Left ventricle myocardium superior (tissue), 1 donor: Measurements from ENCODE around the gene EVI5. TPM values are rescaled to one million over a fixed set of nuclear protein-coding genes. Genes with fewer than 3 reads are reported as not detected.
A peak's percentile ranks its signal among the peaks of the same experiment; 100 is the strongest.
"Not testable (repeated sequence)": the region's sequence is repeated elsewhere in the genome, so short reads cannot be mapped to it uniquely, and the experiment has no call there.

Source experiments
- ATAC-seq: fragments of 200-7000 bp; cut with Tn5 transposase; one replicate; pipeline ENCODE4 v1.9.1; 2020; ENCODE audit warnings: mild to moderate bottlenecking, moderate library complexity
- DNase-seq: peaks from one replicate; pipeline ENCODE4 v3.0.0-alpha.2; 2020
- intact Hi-C: fragments of 100-400 bp; cut with micrococcal nuclease; formaldehyde crosslinking; loops from one replicate; pipeline ENCODE4 v1.11.0; 2022
- total RNA-seq: library from RNA; stranded (reverse); fragmentation: NEBNext Ultra II Directional; extraction: Animal tissue kit (Norgen Biotek cat#: 25700); gene quantifications from one replicate; pipeline ENCODE4 v1.2.1, GENCODE V29; 2021
- donor health status: DM: no; HTN: yes; CAD: no; lungs with severe emphysema.

EVI5 gene
- total RNA-seq, 1 donor from 2014 or later = 21.2 TPM

- DNase-seq (peak; percentile 89), ATAC-seq (peak; percentile 93)
- intact Hi-C loops = no loop called here
Measured at GRCh38 chr1:92755541-92756461, 29.1 kb downstream of the EVI5 start.

DNA sequence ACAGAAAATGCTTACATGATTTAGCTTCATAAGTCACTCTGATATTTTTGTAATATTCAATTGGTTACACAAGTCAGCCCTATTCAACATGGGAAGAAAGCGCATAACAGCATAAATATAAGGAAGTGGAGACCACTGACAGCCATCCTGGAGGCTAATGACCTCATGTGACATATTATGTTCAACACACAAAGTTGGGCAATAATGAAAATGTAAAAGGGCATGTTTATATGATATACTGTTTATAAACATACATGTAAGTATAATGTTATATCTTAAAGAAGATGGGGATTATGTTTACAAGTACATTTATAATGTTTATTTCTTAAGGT lies 30.2 kb downstream of the EVI5 start:
- ATAC-seq (no peak), DNase-seq (no peak)
- intact Hi-C loops = no loop called here

DNA sequence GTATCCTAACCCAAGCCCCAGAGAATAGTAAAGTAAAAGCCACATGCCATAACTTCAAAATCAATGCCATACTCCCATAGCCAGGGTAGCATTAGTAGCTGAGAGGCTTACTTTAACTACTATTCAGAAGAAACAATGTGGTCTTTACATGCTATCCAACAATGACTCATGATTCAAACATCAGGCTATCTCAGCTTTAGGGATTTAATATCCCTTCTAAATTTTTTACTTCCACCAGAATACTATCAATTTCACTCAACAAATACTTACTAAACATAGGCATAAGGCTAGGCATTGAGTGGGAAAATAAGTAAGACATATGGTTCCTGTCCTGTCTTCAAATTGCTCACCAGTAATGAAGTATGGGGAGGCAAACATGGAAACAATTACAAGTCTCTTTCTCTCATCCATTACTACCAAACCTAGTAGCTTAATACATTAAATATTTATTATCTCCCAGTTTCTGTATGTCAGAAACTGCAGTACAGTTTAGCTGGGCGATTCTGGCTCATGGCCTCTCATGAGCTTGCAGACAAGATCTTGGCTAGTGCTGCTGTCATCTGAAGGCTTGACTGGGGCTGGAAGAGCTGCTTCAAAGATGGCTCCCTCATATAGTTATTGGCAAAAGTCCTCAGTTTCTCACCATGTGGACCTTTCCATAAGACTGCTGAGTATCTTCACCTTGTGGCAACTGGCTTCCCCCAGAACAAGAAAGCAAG lies 30.7 kb downstream of the EVI5 start:
- ATAC-seq = no peak
- intact Hi-C loops = no loop called here
- no peak for DNase-seq

- DNase-seq = no peak
- intact Hi-C loops = no loop called here
- ATAC-seq = no peak
Measured at GRCh38 chr1:92752719-92753118, 32.2 kb downstream of the EVI5 start.

- ATAC-seq (peak; percentile 62), DNase-seq (no peak)
- intact Hi-C loops = no loop called here
Measured at GRCh38 chr1:92749024-92749634, 35.8 kb downstream of the EVI5 start.

DNA sequence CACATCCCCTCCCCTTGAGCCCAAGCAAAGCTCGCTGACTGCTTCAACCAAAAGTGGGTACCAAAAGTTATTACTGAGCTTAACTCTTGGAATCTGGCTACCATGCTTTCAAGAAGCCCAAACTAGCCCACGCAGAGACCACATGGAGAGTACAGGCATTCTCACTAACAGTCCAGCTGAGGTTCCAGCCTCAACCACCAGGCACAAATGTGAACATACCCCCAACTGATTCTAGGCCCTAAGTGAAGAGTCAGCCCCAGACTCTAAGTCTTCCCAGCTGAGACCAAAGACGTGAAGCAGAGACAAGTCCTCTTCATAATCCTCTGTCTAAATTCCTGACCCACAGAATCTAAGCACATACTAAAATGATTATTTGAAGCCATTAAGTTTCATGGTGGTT lies 36.8 kb downstream of the EVI5 start:
- ATAC-seq (peak; percentile 22), DNase-seq (no peak)
- intact Hi-C loops = no loop called here

GRCh38 chr1:92747735-92748134 lies 37.2 kb downstream of the EVI5 start:
- intact Hi-C loops = no loop called here
- ATAC-seq (peak; percentile 55), DNase-seq (no peak)

- peak; percentile 63 for ATAC-seq
- intact Hi-C loops, DNase-seq: not testable (repeated sequence)
Measured at GRCh38 chr1:92746255-92746654, 38.7 kb downstream of the EVI5 start.

- no peak for DNase-seq
- no peak for ATAC-seq
- intact Hi-C loops = no loop called here
Measured at GRCh38 chr1:92743221-92743620, 41.7 kb downstream of the EVI5 start.

DNA sequence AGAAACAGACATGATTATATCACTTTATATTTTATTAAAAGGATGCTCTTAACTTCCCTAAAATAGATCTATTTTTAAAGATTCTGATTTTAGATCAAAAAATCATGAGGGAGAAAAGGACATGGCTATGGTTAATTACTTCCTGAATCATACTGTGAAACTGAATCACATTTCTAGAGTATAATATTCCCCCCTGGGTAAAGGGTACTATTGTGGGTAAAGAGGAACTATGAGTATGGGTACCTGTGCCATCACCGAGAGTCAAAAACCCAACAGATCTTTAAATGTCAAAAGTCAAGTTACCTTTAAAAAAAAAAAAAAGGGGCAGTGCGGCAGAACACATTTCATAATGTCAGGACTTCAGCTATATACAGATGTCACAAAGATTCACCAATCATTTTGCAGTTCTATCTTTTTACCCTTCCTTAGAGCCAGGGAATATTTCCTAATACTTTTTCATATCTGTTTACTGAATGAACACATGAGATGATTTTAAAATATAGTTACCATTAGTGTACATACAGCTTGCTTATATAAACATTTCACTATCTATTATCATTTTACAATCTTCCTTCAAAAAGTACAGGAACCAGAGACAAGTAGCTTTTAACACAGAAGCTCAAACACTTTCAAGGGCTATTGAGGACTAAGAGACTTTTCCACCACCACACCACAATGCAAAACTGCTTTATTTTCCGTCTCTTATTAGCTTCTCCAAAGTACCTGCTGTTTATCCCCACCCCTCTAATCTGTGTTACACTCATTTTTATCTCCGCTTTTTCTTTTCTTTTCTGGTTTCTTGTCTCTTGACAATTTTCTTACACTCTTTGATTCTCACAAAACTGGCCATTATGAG lies 45.0 kb downstream of the EVI5 start:
- intact Hi-C loops = no loop called here
- ATAC-seq = no peak
- DNase-seq = no peak

DNA sequence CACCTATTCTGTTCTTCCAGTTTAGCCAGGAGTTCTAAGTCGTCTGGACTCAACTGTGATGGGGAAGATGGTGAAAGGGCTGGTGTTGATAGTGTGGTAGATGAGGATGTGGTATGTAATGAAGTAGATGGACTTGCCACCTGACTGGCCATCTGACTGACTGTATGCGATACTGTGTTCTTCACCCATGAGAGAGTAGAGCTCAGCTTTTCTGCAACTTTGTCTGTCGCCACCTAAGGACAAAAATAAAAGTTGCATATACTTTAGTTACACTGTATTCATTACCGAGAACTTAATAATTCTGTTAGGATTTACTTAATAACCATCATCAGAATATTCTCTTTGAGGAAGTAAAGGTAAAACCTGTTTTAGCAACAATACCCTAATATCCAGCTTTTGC lies 48.5 kb downstream of the EVI5 start:
- intact Hi-C loops = no loop called here
- peak; percentile 51 for ATAC-seq
- no peak for DNase-seq

DNA sequence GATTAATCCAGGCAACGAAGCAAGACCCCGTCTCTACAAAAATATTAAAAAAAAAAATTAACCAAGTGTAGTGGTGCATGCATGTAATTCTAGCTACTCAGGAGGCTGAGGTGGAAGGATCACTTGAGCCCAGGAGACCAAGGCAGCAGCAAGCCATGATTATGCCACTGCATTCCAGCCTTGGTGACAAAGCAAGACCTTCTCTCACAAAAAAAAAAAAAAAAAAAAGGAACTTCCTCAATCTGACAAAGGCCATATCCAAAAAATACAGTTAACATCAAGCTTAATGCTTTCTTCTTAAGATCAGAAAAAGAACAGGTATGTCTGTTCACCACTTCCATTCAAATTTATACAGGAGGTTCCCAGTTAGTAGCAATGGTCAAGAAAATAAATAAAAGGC lies 54.4 kb downstream of the EVI5 start:
- DNase-seq = no peak
- intact Hi-C loops = no loop called here
- ATAC-seq = no peak

DNA sequence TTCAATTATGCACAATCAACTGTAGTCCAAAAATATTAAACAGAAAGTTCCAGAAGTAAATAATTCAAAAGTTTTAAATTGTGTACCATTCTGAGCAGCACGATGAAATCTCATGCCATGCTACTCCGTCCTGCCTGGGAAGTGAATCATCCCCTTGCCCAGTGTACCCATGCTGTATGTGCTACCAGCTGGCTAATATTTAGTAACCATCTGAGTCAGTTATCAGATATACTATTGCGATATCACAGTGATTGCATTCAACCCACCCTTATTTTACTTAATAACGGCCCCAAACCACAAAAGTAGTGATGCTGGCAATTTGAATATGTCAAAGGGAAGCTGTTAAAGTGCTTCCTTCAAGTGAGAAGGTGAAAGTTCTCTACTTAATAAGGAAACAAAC lies 56.2 kb downstream of the EVI5 start:
- DNase-seq (no peak), ATAC-seq (no peak)
- intact Hi-C loops = no loop called here

DNA sequence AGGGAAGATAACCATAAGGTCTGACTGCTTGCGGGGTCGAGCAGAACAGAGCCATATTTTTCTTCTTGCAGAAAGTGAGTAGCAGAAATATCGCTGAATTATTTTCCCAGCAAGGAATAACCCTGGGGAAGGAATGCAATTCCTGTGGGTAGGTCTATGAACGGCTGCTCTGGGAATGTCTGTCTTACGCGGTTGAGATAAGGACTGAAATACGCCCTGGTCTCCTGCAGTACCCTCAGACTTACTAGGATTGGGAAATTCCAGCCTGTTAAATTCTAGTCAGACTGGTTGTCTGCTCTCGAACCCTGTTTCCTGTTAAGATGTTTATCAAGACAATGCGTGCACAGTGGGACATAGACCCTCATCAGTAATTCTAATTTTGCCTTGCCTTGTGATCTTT lies 61.2 kb downstream of the EVI5 start:
- DNase-seq, intact Hi-C loops, ATAC-seq: not testable (repeated sequence)

DNA sequence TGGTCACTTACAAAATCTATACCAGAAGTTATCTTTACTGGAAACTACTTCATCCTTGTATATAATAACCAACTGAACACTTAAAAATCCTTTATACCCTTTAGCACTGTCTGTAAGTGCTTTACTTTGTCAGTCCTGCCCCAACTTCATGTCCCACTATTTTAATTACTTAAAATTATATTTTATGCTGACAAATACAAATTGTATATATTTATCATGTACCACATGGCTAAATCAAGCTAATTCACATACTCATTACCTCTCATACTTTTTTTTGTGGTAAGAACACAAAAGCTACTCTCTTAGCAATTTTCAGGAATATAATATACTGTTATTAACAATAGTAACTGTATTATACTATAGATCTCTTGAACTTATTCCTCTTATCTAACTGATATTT lies 63.0 kb downstream of the EVI5 start:
- intact Hi-C loops = no loop called here
- DNase-seq = no peak
- no peak for ATAC-seq

GRCh38 chr1:92721157-92721556 lies 63.8 kb downstream of the EVI5 start:
- intact Hi-C loops, ATAC-seq, DNase-seq: not testable (repeated sequence)

DNA sequence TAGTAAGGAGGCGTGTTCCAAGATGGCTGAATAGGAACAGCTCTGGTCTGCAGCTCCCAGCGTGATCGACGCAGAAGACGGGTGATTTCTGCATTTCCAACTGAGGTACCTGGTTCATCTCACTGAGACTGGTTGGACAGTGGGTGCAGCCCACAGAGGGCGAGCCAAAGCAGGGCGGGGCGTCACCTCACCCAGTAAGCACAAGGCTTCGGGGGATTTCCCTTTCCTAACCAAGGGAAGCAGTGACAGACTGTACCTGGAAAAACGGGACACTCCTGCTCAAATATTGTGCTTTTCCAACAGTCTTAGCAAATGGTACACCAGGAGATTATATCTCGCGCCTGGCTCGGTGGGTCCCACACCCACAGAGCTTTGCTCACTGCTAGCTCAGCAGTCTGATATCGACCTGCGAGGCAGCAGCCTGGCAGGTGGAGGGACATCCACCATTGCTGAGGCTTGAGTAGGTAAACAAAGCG lies 69.4 kb downstream of the EVI5 start:
- ATAC-seq, DNase-seq, intact Hi-C loops: not testable (repeated sequence)

DNA sequence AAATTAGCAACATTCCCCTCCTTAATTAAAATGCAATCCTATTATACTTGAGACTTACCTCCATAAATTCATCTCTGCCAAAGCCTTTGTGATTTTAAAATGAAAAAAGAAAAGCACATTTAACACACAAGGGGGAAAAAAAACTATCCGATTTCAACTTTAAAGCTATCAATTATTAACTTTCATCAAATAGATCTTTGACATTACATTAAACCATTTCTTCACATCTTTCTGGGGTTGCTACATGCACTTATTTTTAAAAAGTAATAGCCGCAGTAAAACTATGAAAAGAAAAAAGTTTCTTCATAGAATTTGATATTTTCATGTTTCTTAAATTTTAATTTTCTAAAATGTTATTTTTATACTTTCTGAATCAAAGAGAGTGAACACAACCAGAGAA lies 71.0 kb downstream of the EVI5 start:
- intact Hi-C loops = no loop called here
- no peak for ATAC-seq
- DNase-seq = no peak

- DNase-seq = no peak
- intact Hi-C loops = no loop called here
Measured at GRCh38 chr1:92711473-92712165, 73.3 kb downstream of the EVI5 start.

More at GRCh38 chr1:92711473-92712165, 73.3 kb downstream of the EVI5 start:
- ATAC-seq = no peak
